ENCODE measurements around the gene PEX6.
A peak's percentile ranks its signal among the peaks of the same experiment; 100 is the strongest.

Gene PEX6

GRCh38 chr6:42973926-42974325, 5.1 kb downstream of the PEX6 start:
- no peaks in the 10 kb centered on the region for H3K9me3 ChIP-seq (ENCODE audit: low read depth, low read length)
- TF ChIP-seq POLR2AphosphoS5 (IDR thresholded peaks at IDR 0.05; ENCODE audit: borderline replicate concordance, low read depth, low read length) (no peak; the same call in 1 of the 2 replicates), FOXP2 (optimal IDR thresholded peaks at IDR 0.05; ENCODE audit: control extremely low read depth, extremely low read length, insufficient read depth) (no peak)
- H3K4me3 ChIP-seq, result no peak overlapping the region
- H3K27ac ChIP-seq, result no peak overlapping the region
- H3K36me3 ChIP-seq (ENCODE audit: insufficient read depth, low read length), result peaks cover 4% of the 10 kb centered on the region; the same call in 1 of the 2 replicates
- no peak overlapping the region for H3K9ac ChIP-seq (ENCODE audit: insufficient read length)
- DNase-seq (ENCODE audit: low read depth, low spot score), result no peak

GRCh38 chr6:42971746-42972327, 7.1 kb downstream of the PEX6 start:
- TF ChIP-seq POLR2AphosphoS5 (IDR thresholded peaks at IDR 0.05; ENCODE audit: borderline replicate concordance, low read depth, low read length) (no peak), EZH2 (IDR thresholded peaks at IDR 0.05) (no peak), FOXP2 (optimal IDR thresholded peaks at IDR 0.05; ENCODE audit: control extremely low read depth, extremely low read length, insufficient read depth) (no peak)
- Histone ChIP-seq H3K36me3 (ENCODE audit: insufficient read depth, low read length) (peaks cover 2% of the 10 kb centered on the region; the same call in 1 of the 2 replicates), H3K27ac (peak overlapping the region; percentile 52; the same call in 1 of the 2 replicates), H3K9me3 (ENCODE audit: low read depth, low read length) (no peaks in the 10 kb centered on the region), H3K4me3 (no peak overlapping the region), H3K9ac (ENCODE audit: insufficient read length) (no peak overlapping the region)
- no peak for DNase-seq (ENCODE audit: low read depth, low spot score)

GRCh38 chr6:42970871-42971612, 7.9 kb downstream of the PEX6 start:
- no peaks in the 10 kb centered on the region for H3K36me3 ChIP-seq (ENCODE audit: insufficient read depth, low read length)
- no peak for DNase-seq (ENCODE audit: low read depth, low spot score)
- no peak for TF ChIP-seq FOXP2 (optimal IDR thresholded peaks at IDR 0.05; ENCODE audit: control extremely low read depth, extremely low read length, insufficient read depth)
- TF ChIP-seq POLR2AphosphoS5 (IDR thresholded peaks at IDR 0.05; ENCODE audit: borderline replicate concordance, low read depth, low read length), result no peak
- TF ChIP-seq EZH2 (IDR thresholded peaks at IDR 0.05), result no peak
- no peak overlapping the region for H3K4me3 ChIP-seq
- no peak overlapping the region for H3K9ac ChIP-seq (ENCODE audit: insufficient read length)
- H3K9me3 ChIP-seq (ENCODE audit: low read depth, low read length), result no peaks in the 10 kb centered on the region
- H3K27ac ChIP-seq, result peak overlapping the region; percentile 52; the same call in 1 of the 2 replicates

GRCh38 chr6:42969934-42970333, 9.0 kb downstream of the PEX6 start:
- no peak for DNase-seq (ENCODE audit: low read depth, low spot score)
- Histone ChIP-seq H3K9me3 (ENCODE audit: low read depth, low read length) (no peaks in the 10 kb centered on the region), H3K9ac (ENCODE audit: insufficient read length) (no peak overlapping the region), H3K27ac (no peak overlapping the region), H3K36me3 (ENCODE audit: insufficient read depth, low read length) (no peaks in the 10 kb centered on the region), H3K4me3 (no peak overlapping the region)
- no peak for TF ChIP-seq FOXP2 (optimal IDR thresholded peaks at IDR 0.05; ENCODE audit: control extremely low read depth, extremely low read length, insufficient read depth)
- TF ChIP-seq EZH2 (IDR thresholded peaks at IDR 0.05), result no peak
- no peak for TF ChIP-seq POLR2AphosphoS5 (IDR thresholded peaks at IDR 0.05; ENCODE audit: borderline replicate concordance, low read depth, low read length)

GRCh38 chr6:42969431-42969830, 9.6 kb downstream of the PEX6 start:
- Histone ChIP-seq H3K9me3 (ENCODE audit: low read depth, low read length) (no peaks in the 10 kb centered on the region), H3K27ac (no peak overlapping the region), H3K4me3 (no peak overlapping the region), H3K9ac (ENCODE audit: insufficient read length) (no peak overlapping the region), H3K36me3 (ENCODE audit: insufficient read depth, low read length) (no peaks in the 10 kb centered on the region; the same call in 1 of the 2 replicates)
- no peak for DNase-seq (ENCODE audit: low read depth, low spot score)
- TF ChIP-seq EZH2 (IDR thresholded peaks at IDR 0.05), result no peak
- TF ChIP-seq FOXP2 (optimal IDR thresholded peaks at IDR 0.05; ENCODE audit: control extremely low read depth, extremely low read length, insufficient read depth), result no peak
- TF ChIP-seq POLR2AphosphoS5 (IDR thresholded peaks at IDR 0.05; ENCODE audit: borderline replicate concordance, low read depth, low read length), result no peak

- Histone ChIP-seq H3K9ac (ENCODE audit: insufficient read length) (no peak overlapping the region), H3K9me3 (ENCODE audit: low read depth, low read length) (no peaks in the 10 kb centered on the region), H3K27ac (no peak overlapping the region), H3K36me3 (ENCODE audit: insufficient read depth, low read length) (no peaks in the 10 kb centered on the region; the same call in 1 of the 2 replicates), H3K4me3 (no peak overlapping the region)
- no peak for TF ChIP-seq POLR2AphosphoS5 (IDR thresholded peaks at IDR 0.05; ENCODE audit: borderline replicate concordance, low read depth, low read length)
- TF ChIP-seq EZH2 (IDR thresholded peaks at IDR 0.05), result no peak
- TF ChIP-seq FOXP2 (optimal IDR thresholded peaks at IDR 0.05; ENCODE audit: control extremely low read depth, extremely low read length, insufficient read depth), result no peak
- no peak for DNase-seq (ENCODE audit: low read depth, low spot score)
Measured at GRCh38 chr6:42968783-42969182, 10.2 kb downstream of the PEX6 start.

- TF ChIP-seq FOXP2 (optimal IDR thresholded peaks at IDR 0.05; ENCODE audit: control extremely low read depth, extremely low read length, insufficient read depth) (no peak), EZH2 (IDR thresholded peaks at IDR 0.05) (no peak), POLR2AphosphoS5 (IDR thresholded peaks at IDR 0.05; ENCODE audit: borderline replicate concordance, low read depth, low read length) (no peak)
- H3K9me3 ChIP-seq (ENCODE audit: low read depth, low read length), result no peaks in the 10 kb centered on the region
- no peak overlapping the region for H3K27ac ChIP-seq
- H3K4me3 ChIP-seq, result no peak overlapping the region
- H3K36me3 ChIP-seq (ENCODE audit: insufficient read depth, low read length), result no peaks in the 10 kb centered on the region; the same call in 1 of the 2 replicates
- no peak for DNase-seq (ENCODE audit: low read depth, low spot score)
- H3K9ac ChIP-seq (ENCODE audit: insufficient read length), result no peak overlapping the region
Measured at GRCh38 chr6:42968126-42968701, 10.8 kb downstream of the PEX6 start.

GRCh38 chr6:42967228-42967627, 11.8 kb downstream of the PEX6 start:
- no peaks in the 10 kb centered on the region; the same call in 1 of the 2 replicates for H3K36me3 ChIP-seq (ENCODE audit: insufficient read depth, low read length)
- no peak for DNase-seq (ENCODE audit: low read depth, low spot score)
- H3K4me3 ChIP-seq, result no peak overlapping the region
- TF ChIP-seq FOXP2 (optimal IDR thresholded peaks at IDR 0.05; ENCODE audit: control extremely low read depth, extremely low read length, insufficient read depth) (no peak), POLR2AphosphoS5 (IDR thresholded peaks at IDR 0.05; ENCODE audit: borderline replicate concordance, low read depth, low read length) (no peak), EZH2 (IDR thresholded peaks at IDR 0.05) (no peak)
- H3K9ac ChIP-seq (ENCODE audit: insufficient read length), result no peak overlapping the region
- H3K27ac ChIP-seq, result no peak overlapping the region
- no peaks in the 10 kb centered on the region for H3K9me3 ChIP-seq (ENCODE audit: low read depth, low read length)

Measured in SK-N-MC (cell line).